Measurements from ENCODE around the gene PDILT.
"Not testable (repeated sequence)": the region's sequence is repeated elsewhere in the genome, so short reads cannot be mapped to it uniquely, and the experiment has no call there.

- TF ChIP-seq EZH2 (IDR thresholded peaks at IDR 0.05; ENCODE audit: low read length, unreplicated experiment): not testable (repeated sequence)
- TF ChIP-seq, protein P1, sequence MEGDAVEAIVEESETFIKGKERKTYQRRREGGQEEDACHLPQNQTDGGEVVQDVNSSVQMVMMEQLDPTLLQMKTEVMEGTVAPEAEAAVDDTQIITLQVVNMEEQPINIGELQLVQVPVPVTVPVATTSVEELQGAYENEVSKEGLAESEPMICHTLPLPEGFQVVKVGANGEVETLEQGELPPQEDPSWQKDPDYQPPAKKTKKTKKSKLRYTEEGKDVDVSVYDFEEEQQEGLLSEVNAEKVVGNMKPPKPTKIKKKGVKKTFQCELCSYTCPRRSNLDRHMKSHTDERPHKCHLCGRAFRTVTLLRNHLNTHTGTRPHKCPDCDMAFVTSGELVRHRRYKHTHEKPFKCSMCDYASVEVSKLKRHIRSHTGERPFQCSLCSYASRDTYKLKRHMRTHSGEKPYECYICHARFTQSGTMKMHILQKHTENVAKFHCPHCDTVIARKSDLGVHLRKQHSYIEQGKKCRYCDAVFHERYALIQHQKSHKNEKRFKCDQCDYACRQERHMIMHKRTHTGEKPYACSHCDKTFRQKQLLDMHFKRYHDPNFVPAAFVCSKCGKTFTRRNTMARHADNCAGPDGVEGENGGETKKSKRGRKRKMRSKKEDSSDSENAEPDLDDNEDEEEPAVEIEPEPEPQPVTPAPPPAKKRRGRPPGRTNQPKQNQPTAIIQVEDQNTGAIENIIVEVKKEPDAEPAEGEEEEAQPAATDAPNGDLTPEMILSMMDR (conservative IDR thresholded peaks at IDR 0.05; ENCODE audit: low read depth, low read length): not testable (repeated sequence)
Measured at GRCh38 chr16:20446652-20447393, 42.3 kb upstream of the PDILT start.
